Keratinocyte (primary cell): ENCODE data around the gene PNMA1. TPM values are rescaled to one million over a fixed set of nuclear protein-coding genes. Genes with fewer than 3 reads are reported as not detected.

Experiments
- DNase-seq: peaks from one replicate; pipeline ENCODE4 v3.0.0-alpha.2; 2011; ENCODE audit warnings: low read depth, missing footprints, low spot score
- FAIRE-seq: peaks from 2 replicates; lab custom pipeline; 2011; peaks lifted over from hg19 to GRCh38; lab: Jason Lieb, UNC
- H2AFZ ChIP-seq: 2 replicates; pipeline ENCODE4 v1.6.0; 2012; ENCODE audit warnings: low read length, control low read depth, inconsistent platforms; ENCODE audit not compliant: control insufficient read depth
- H3K27ac ChIP-seq: 2 replicates; pipeline ENCODE4 v1.5.1; 2011; ENCODE audit warnings: low read length; ENCODE audit not compliant: control insufficient read depth, insufficient read depth
- H3K27me3 ChIP-seq: 3 replicates; pipeline ENCODE4 v1.6.0; 2011; ENCODE audit warnings: low read length; ENCODE audit not compliant: control insufficient read depth, insufficient read depth; ENCODE audit errors: extremely low read depth
- H3K36me3 ChIP-seq, 2 experiments: 2 replicates in 1 of 2; 3 replicates in 1 of 2; pipeline ENCODE4 v1.5.1; 2011; ENCODE audit warnings: low read length in 2 of 2, mild to moderate bottlenecking in 1 of 2; ENCODE audit not compliant: control insufficient read depth in 2 of 2, insufficient read depth in 2 of 2; ENCODE audit errors: extremely low read depth in 1 of 2
- H3K4me1 ChIP-seq: 3 replicates; pipeline ENCODE4 v1.5.1; 2011; ENCODE audit warnings: low read length; ENCODE audit not compliant: control insufficient read depth, insufficient read depth; ENCODE audit errors: extremely low read depth
- H3K4me2 ChIP-seq: 3 replicates; pipeline ENCODE4 v1.6.0; 2011; ENCODE audit warnings: low read depth, low read length; ENCODE audit not compliant: control insufficient read depth, insufficient read depth; ENCODE audit errors: extremely low read depth
- H3K4me3 ChIP-seq, 3 experiments: fragments of 200-600 bp in 1 of 3; sonication (generic) in 1 of 3; 2 replicates in 2 of 3; 3 replicates in 1 of 3; pipeline ENCODE4 v1.5.1; 2011 to 2016; ENCODE audit warnings: low read length in 3 of 3, mild to moderate bottlenecking in 3 of 3, control low read depth in 2 of 3, inconsistent platforms in 1 of 3, low read depth in 1 of 3, mixed read lengths in 1 of 3, mixed run types in 1 of 3, moderate library complexity in 1 of 3; ENCODE audit not compliant: control insufficient read depth in 2 of 3, insufficient read depth in 2 of 3; ENCODE audit errors: extremely low read depth in 1 of 3
- H3K79me2 ChIP-seq: 2 replicates; pipeline ENCODE4 v1.6.0; 2012; ENCODE audit warnings: low read length; ENCODE audit not compliant: control insufficient read depth, insufficient read depth
- H3K9ac ChIP-seq: 3 replicates; pipeline ENCODE4 v1.6.0; 2011; ENCODE audit warnings: low read length; ENCODE audit not compliant: control insufficient read depth, insufficient read depth; ENCODE audit errors: extremely low read depth
- H3K9me1 ChIP-seq: 3 replicates; pipeline ENCODE4 v1.6.0; 2011; ENCODE audit warnings: low read length; ENCODE audit not compliant: control insufficient read depth, insufficient read depth; ENCODE audit errors: extremely low read depth
- H3K9me3 ChIP-seq: 2 replicates; pipeline ENCODE4 v1.5.1; 2012; ENCODE audit warnings: low read depth, low read length; ENCODE audit not compliant: control insufficient read depth
- H4K20me1 ChIP-seq: 3 replicates; pipeline ENCODE4 v1.6.0; 2011; ENCODE audit warnings: low read length; ENCODE audit not compliant: control insufficient read depth, insufficient read depth; ENCODE audit errors: extremely low read depth
- EZH2 ChIP-seq: IDR thresholded peaks from one replicate; pipeline ENCODE4 v1.6.1; 2012; ENCODE audit warnings: inconsistent platforms, mild to moderate bottlenecking, low read length, moderate library complexity
- dilution Hi-C: fragments of 300-500 bp; cut with MboI; formaldehyde crosslinking; loops from one replicate; pipeline ENCODE4 v1.7.0; 2020; ENCODE audit warnings: low sequenced_read_pairs; ENCODE audit not compliant: extremely low pct_ligation_motif_present
- polyA plus RNA-seq, 5 experiments: library from polyadenylated mRNA; depleted of rRNA in 3 of 5; stranded (reverse) in 3 of 5; stranded (forward) in 1 of 5; unstranded in 1 of 5; fragments of >200 nt; gene quantifications; 1 replicate in 1 of 5; 2 replicates in 3 of 5; 3 replicates in 1 of 5; pipeline versions ENCODE4 v1.2.1 to v1.2.3, GENCODE V29; 2011 to 2012; ENCODE audit warnings: missing spikeins in 2 of 5, low read depth in 1 of 5, low replicate concordance in 1 of 5
- TF ChIP-seq, protein P1 (sequence below), 3 experiments: IDR thresholded peaks in 1 of 3; conservative IDR thresholded peaks in 1 of 3; optimal IDR thresholded peaks in 1 of 3; 2 replicates in 2 of 3; 3 replicates in 1 of 3; pipeline versions ENCODE3 to v1.5.1; 2011; ENCODE audit warnings: low read length in 3 of 3, mild to moderate bottlenecking in 3 of 3, moderate library complexity in 2 of 3, control low read depth in 1 of 3, inconsistent platforms in 1 of 3; ENCODE audit not compliant: insufficient read depth in 2 of 3; ENCODE audit errors: extremely low read depth in 1 of 3

Gene PNMA1
- polyA plus RNA-seq, 1 donor (not counting 4 experiments of a cell fraction or from before 2014, with no cell fraction given): 8.2 TPM

DNA sequence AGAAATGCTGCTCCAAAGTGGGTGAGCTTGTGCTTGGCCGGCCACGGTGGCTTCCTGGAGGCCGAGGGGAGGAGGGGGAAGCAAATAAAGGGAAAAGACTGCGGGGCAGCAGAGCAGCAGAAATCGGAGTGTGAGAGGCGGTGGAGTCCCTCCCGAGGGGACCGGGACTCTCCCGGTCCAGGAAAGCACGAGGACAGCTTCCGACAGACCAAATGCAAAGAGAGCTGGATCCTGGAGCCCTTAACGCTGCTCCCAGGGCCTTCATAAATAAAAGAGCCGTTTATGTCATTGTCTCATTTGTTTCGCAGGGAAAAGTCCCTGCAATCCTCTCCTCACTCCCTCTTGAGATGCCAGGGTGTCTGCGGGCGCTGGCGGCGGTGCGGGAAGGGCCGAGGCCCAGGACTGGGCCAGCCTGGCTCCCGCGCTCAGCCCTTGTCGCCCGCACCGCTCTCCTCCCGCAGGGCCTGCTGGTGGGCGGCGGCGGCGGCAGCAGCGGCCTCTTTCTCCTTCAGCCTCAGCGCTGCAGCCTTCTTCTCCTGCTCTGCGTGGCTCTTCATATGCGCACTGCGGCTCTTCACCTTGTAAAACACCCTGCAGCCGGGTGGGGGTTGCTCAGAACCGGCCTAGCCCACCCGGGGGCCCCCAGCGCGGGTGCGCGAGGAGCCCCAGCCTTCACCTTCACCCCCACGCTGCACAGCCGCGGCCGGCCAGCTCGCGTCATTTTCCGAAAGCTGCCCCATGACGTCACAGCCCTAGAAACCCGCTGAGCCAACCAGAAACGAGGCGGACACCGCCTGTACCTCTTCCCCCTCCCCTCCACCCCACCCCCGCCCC is 4.5 kb upstream of the PNMA1 start:
- Histone ChIP-seq H3K9me1 (no peaks in the 10 kb centered on the region), H3K9ac (no peak overlapping the region), H3K4me3 (no peak overlapping the region), H3K79me2 (peaks cover under 1% of the 10 kb centered on the region), H3K27me3 (no peaks in the 10 kb centered on the region), H4K20me1 (peaks cover 3% of the 10 kb centered on the region), H2AFZ (no peak overlapping the region), H3K4me1 (peaks cover under 1% of the 10 kb centered on the region), H3K4me2 (no peak overlapping the region), H3K27ac (no peak overlapping the region), H3K9me3 (no peaks in the 10 kb centered on the region), H3K36me3 (peaks cover 32 to 61% of the 10 kb centered on the region in 2 experiments)
- TF ChIP-seq, protein P1, sequence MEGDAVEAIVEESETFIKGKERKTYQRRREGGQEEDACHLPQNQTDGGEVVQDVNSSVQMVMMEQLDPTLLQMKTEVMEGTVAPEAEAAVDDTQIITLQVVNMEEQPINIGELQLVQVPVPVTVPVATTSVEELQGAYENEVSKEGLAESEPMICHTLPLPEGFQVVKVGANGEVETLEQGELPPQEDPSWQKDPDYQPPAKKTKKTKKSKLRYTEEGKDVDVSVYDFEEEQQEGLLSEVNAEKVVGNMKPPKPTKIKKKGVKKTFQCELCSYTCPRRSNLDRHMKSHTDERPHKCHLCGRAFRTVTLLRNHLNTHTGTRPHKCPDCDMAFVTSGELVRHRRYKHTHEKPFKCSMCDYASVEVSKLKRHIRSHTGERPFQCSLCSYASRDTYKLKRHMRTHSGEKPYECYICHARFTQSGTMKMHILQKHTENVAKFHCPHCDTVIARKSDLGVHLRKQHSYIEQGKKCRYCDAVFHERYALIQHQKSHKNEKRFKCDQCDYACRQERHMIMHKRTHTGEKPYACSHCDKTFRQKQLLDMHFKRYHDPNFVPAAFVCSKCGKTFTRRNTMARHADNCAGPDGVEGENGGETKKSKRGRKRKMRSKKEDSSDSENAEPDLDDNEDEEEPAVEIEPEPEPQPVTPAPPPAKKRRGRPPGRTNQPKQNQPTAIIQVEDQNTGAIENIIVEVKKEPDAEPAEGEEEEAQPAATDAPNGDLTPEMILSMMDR (optimal IDR thresholded peaks at IDR 0.05 in 1 of 3, IDR thresholded peaks at IDR 0.05 in 1 of 3, conservative IDR thresholded peaks at IDR 0.05 in 1 of 3; ENCODE audit: extremely low read depth in 1 of 3, insufficient read depth in 2 of 3, low read length in 3 of 3): no peak
- TF ChIP-seq EZH2: no peak
- DNase-seq: no peak
- dilution Hi-C loops: no loop called here
- no peak for FAIRE-seq

DNA sequence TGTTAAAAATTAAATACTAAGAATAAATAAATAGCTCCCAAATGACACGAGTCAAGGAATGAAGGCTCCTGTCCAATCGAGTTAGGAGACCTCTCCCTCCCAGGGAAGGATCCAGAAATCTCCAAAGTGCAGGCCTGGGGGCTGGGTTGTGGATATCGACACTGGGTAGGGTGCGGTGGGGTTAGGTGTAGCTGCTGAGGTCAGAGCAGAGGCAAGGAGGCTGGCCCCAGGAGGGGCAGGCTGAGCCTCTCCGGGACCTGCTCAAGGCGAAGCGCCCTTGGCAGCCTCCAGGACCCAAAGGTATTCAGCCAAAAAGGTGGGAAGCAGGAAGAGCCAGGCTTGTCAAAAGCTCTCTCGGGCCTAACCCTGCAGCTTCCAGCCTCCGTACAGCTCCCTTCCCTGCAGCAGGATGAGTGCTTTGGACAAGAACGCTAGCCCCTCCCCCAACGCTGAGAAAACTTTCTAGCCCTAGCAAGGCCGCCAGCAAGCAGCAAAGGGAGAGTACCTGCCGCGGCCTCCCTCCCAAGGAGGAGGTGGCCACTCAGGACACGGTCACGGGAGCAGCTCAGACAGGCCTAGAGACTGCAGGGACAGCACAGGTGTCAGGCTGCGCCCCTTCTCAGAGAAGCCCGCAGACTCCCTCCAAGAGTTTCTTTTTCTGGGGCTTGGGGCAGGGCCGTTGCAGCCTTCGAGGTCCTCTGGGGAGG is 3.7 kb upstream of the PNMA1 start:
- no peak for DNase-seq
- peaks cover 31 to 54% of the 10 kb centered on the region in 2 experiments for H3K36me3 ChIP-seq
- dilution Hi-C loops: no loop called here
- H3K9ac ChIP-seq: no peak overlapping the region
- no peak for FAIRE-seq
- peaks cover 8% of the 10 kb centered on the region for H3K4me1 ChIP-seq
- TF ChIP-seq, protein P1 (optimal IDR thresholded peaks at IDR 0.05 in 1 of 3, IDR thresholded peaks at IDR 0.05 in 1 of 3, conservative IDR thresholded peaks at IDR 0.05 in 1 of 3; ENCODE audit: extremely low read depth in 1 of 3, insufficient read depth in 2 of 3, low read length in 3 of 3): no peak
- TF ChIP-seq EZH2: no peak
- H3K4me3 ChIP-seq: no peak overlapping the region
- no peak overlapping the region for H3K27ac ChIP-seq
- H3K9me1 ChIP-seq: no peaks in the 10 kb centered on the region
- peaks cover 3% of the 10 kb centered on the region for H4K20me1 ChIP-seq
- no peaks in the 10 kb centered on the region for H3K9me3 ChIP-seq
- H2AFZ ChIP-seq: no peak overlapping the region
- no peaks in the 10 kb centered on the region for H3K27me3 ChIP-seq
- H3K4me2 ChIP-seq: no peak overlapping the region
- H3K79me2 ChIP-seq: peaks cover 8% of the 10 kb centered on the region
